Stimulated activated CD8-positive, alpha-beta memory T cell treated with anti-CD3 and anti-CD28 coated beads, Interleukin-2, amount 100 ng/mL, for 1 hour (primary cell): ENCODE measurements around the gene ARHGAP29.

Experiments used
- DNase-seq, 2 donors: peaks; one replicate each; pipeline ENCODE4 v3.0.0-alpha.2; 2020; ENCODE audit warnings: low read depth in 2 of 2

The ARHGAP29 gene

DNA sequence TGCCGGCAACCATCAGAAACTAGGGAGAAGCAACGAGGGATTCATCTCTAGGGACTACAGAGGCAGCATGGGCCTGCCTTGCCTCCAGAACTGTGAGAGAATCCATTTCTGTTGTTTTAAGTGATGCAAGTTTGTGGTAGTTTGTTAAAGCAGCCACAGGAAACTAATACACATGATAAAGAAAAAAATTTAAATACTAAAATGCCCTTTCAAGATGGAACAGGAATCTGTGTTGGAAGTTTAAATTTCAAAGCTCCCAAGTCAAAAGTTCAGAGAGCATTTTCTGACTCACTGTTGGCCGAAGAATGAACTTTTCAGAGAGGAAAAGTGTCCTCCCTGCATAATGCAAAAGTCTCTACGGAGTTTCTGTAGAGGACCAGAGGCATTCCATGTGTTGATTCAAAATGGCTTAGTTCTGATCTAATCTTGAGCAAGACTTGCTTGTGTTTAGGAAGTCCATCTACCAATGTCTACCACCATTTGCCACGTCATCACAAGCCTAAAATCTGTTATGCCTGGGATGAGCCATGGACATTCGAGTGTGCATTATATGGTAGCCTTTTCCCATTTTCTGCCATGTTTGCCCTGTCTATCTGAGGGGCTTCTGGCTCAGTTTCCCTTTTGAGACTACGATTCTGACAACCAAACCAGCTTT lies 22.4 kb upstream of the ARHGAP29 start:
- DNase-seq: no peak

DNA sequence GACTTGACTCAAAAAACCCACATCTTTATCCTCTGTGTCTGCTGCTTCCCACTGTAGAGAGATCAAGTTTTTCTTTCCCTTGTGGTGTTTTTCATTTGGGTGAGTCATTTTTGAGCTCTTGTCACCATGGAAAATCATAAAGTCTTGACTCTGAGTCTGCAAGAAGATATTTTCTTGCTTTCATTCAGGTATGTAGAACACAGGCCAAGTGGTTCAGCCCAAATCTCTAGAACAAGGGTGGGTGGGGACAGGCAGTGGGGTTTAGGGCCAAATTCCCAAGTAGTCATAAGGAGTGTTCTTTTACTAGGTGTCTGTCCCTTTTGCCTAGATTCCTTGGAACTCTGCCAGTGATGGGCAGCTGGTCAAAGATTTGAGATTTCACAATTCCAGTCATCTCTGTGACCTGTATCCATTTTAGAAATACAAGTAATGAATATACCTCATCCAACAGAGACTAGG lies 21.5 kb upstream of the ARHGAP29 start:
- DNase-seq: no peak

DNA sequence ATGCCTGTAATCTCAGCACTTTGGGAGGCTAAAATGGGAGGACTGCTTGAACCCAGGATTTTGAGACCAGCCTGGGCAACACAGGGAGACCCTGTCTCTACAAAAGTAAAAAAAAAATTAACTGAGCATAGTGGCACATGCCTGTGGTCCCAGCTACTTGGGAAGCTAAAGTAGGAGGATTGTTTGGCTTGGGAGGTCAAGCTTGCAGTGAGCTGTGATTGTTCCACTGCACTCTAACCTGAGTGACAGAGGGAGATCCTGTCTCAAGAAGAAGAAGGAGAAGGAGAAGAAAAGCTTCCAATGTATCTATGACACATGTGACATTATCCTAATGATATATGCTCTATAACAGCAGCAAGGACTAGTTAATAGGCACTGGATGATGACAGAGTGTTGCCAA lies 20.1 kb upstream of the ARHGAP29 start:
- DNase-seq: no peak

GRCh38 chr1:94255476-94255875 lies 18.1 kb upstream of the ARHGAP29 start:
- DNase-seq: no peak

GRCh38 chr1:94254073-94254810 lies 16.9 kb upstream of the ARHGAP29 start:
- DNase-seq: no peak

- no peak for DNase-seq
Observed at GRCh38 chr1:94253456-94254017, 16.2 kb upstream of the ARHGAP29 start.

GRCh38 chr1:94250341-94250740 lies 13.0 kb upstream of the ARHGAP29 start:
- DNase-seq: no peak

DNA sequence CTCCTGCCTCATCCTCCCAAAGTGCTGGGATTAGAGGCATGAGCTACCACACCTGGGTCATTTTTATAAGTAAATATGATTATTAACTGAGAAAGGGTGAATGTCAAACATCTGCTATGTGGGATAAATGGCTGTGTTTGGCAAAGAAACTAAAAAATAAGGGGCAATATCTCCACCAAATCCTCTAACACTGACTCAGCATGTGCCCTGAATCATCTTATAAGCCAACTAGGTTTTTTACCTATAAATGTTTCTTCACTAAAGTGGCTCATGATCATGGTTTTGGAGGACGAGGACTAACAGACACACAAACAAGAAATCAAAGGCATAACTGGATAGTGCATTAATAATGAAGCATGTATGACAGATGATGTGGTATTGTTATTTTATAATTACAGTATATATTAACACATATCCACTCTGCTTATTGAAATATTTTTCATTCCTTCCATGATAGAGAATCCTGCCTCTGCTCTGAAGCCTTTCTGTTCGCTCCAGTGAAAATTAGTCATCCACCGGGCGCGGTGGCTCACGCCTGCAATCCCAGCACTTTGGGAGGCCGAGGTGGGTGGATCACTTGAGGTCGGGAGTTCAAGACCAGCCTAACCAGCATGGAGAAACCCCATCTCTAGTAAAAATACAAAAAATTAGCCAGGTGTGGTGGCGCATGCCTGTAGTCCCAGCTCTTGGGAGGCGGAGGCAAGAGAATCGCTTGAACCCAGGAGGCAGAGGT lies 11.7 kb upstream of the ARHGAP29 start:
- no peak for DNase-seq

- DNase-seq: no peak
Observed at GRCh38 chr1:94247138-94248094, 10.0 kb upstream of the ARHGAP29 start.

DNA sequence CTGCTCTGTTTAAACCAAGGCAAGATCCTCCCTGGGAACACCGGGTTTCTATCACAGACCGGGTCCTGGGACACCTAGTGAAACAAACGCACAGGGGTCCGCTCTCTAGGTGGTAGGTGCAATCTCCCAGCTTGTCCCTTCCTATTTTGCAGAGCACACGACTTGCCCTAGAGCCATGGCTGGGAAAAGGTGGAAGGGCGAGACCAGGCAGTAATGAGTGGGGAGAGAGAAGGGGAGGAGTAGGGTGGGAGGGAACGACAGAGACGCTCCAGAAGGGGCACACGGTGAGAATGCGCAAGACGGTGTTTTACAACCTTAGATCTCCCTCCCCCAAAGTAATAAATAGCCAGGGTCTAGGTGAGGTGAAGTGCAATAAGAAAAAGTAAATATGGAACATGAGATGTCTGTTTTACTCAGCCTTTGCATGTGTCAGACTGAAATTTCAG lies 9.3 kb upstream of the ARHGAP29 start:
- no peak for DNase-seq

DNA sequence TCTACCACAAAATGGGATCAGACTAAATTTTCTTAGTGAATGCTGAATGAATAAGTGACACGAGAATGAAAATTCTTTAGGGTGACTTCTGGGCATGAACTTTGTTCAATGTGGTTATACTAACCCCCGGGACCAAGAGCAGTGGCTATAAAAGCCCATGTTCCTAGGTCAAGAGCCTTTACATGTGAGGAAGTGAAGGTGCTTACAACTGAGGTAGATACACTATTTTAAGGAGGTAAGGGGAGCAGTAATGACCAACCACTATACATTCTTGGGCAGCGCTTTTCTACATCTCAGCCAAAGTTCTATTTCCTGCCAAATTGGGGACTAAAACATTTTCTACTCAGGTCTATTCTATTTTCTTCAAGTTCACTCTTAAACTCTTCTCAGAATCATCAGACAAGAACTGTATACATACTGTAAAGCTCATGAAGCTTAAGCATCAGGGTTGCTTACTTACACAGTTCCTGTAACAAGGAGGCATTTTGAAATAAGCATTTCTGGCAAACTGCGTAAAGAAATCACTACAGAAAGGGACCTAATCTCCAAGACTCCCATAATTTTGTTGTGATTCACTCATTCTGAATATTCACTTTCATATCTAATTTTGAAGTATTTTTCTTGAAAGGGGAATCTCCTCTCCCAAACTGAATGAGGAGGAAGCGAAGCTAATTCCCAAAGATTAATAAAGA lies 8.5 kb upstream of the ARHGAP29 start:
- DNase-seq: no peak

GRCh38 chr1:94244816-94245215 lies 7.4 kb upstream of the ARHGAP29 start:
- DNase-seq: no peak

DNA sequence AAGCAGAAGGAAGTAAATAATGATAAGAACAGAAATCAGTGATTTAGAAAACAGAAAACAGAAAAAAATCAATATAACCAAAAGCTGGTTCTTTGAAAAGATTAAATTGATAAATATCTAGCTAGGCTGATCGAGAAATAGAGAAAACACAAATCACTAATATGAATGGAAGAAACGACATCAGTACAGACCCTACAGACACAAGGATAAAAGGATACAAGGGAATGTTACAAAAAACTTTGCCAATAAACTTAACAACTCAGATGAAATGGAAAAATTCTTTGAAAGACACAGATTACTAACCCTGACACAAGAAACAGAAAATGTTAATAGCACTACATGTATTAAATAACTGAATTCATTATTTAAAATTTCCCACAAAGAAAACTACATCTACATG lies 6.3 kb upstream of the ARHGAP29 start:
- DNase-seq: no peak

- DNase-seq: no peak
Observed at GRCh38 chr1:94240822-94241221, 3.4 kb upstream of the ARHGAP29 start.

GRCh38 chr1:94239796-94240195 lies 2.4 kb upstream of the ARHGAP29 start:
- DNase-seq: no peak

- DNase-seq: no peak
Observed at GRCh38 chr1:94239051-94239450, 1.7 kb upstream of the ARHGAP29 start.

DNA sequence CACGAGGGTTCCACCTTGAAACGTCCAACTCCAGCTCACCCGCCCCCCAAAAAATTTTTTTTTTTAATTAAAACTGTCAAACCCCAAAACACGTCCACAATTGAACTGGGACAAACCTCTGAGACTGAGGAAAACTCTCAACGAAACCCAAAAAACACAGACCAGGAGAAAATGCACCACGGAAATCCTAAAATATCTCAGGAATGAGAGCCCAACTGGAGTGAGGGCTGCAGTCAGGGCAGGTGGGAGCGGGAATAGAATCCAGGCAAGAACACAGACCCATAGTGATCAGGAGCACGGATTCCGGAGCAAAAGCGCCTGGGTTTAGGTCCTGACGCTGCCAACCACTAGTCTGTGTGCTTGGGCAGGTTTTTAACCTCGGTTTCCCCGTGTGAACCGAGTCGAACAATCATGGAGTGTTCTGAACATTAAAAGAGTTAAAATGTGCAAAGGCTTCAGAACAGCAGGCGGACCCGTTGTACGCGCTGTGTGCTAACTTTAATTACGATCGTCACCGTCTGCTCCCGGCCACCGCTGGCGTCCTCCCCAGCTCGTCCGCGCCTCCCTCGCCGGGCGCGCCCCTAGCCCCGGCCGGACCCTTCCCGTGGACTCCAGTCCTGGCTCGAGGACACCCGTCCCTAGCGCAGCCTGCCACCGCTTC lies 624 bp downstream of the ARHGAP29 start:
- DNase-seq: no peak

DNA sequence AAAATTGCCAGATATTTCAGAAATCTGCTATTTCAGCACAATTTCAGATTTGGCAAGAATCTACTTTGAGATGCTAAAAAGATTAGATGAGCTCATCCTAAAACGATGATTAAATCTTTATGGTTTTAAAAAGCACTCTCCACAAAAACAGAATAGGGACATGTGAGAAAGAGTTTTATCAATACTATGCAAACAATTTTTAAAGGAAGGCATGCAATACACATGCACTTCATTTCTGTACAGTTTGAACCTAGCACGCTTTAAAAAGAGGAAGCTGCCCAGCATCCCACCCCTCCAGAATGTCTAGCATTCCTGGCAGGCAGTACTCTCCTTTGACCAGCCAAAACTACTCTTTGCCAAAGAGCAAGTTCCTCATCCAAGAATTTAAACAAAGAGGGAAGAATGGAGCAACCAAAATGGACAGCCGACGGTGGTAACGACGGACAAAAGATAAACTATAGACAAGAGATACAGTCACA lies 1.3 kb downstream of the ARHGAP29 start:
- no peak for DNase-seq

DNA sequence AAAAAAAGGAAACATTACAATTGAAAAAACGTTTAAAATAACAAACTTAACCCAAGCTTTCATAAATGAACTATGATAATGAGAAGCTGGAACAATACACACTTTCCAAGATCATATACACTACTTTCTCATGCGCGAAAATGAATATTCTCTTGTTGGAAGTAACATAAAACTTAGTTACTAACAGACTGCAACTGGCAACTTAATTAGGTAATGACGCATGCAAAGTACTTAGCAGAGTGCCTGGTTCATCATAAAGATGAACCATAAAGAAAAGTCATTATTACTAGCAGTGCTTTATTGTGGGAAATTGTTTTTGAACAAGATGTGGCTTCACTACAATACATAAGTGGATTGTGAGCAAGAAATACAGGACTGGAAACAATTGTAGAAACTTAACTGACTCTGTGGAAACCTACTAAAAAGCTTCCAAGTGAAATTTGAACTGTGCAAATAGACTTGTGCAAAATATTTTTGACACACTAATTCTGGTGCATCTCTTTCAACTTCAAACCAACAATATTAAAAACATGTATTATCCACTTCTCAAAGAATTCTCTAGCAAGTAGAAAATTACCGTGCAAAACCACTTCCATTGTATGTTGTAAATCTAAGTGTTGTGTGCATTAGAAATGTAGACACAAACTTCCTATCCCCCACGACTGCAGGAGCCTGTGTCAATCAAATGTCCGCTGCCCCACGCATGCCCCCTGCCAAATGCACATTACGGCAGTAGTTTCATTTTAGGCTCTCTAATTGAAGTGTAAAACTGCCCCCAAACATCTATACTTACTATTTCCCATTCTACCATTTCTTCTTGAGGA lies 2.0 kb downstream of the ARHGAP29 start:
- DNase-seq: no peak
